ENCODE data around the gene STRA6.

STRA6 gene

DNA sequence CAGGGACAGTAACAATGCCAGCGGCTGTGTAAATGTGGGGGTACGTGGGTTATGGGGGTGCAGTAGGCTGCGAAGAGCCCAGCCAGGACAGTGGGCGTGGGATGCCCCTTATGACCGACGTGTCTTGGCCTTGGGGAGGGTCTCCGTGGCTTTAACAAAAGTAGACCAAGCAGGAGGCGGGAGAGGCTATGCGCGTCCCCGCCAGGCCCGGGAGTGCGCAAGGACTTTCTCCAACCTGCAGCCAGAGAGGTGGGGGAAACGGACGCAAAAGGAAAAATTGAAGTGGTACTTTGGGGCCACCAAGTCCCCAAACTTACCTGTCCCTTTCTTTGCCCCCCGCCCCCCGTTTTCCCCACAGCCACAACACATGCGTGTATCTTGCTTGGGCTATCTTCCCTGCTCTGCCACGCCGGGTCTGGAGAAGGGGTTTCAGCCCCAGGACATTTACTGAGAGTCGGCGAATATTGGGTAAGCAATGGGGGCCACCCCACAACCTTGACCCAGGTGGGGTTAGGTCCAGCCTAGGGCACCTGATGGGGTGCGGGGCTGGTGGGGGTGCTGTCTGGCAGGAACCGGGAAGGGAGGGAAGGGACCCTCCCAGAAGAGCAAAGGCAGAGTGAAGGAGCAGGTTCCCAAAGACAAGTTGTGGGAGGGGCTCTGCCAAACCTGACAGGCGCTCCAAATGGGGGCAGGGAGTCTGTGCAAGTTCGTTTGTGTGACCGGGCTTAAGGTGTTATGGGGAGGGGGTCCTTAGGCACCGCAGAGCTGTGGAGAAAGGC, 71.5 kb downstream of the STRA6 start:
- no peak for DNase-seq

- no peak for DNase-seq
Measured at GRCh38 chr15:74130155-74130848, 72.3 kb downstream of the STRA6 start, which contains the start of gene ISLR2. Gene ISLR2, plus strand, starts transcription at chr15:74130586. Its CDS starts 2,169 bp downstream, at chr15:74132755.

- DNase-seq, result no peak
Measured at GRCh38 chr15:74129586-74130154, 72.9 kb downstream of the STRA6 start.
